K562 (cell line): ENCODE results near the gene PIGN. TPM values are rescaled to one million over a fixed set of nuclear protein-coding genes. Genes with fewer than 3 reads are reported as not detected.

Experiments
- ATAC-seq: fragments of 200-7000 bp; cut with Tn5 transposase; 3 replicates; pipeline ENCODE4 v1.9.1; 2020; ENCODE audit warnings: moderate library complexity
- BruUV-seq: library from RNA; stranded (reverse); fragments of 400-500 nt; replicated peaks from 2 replicates; lab custom pipeline; 2021; lab: Mats Ljungman, UMichigan
- CTCF ChIA-PET: fragments of 300-600 bp; formaldehyde crosslinking; extraction: SDS; loops from one replicate; lab custom pipeline; 2021; ENCODE audit warnings: low intra/inter-chr PET ratio; lab: Yijun Ruan, JAX
- POLR2A ChIA-PET: fragments of 300-600, 350-650 bp; sonication (Branson Sonifier 250); formaldehyde crosslinking; extraction: SDS; loops from one replicate; lab custom pipeline; 2021; ENCODE audit warnings: antibody characterized with exemption, inconsistent platforms; lab: Yijun Ruan, JAX
- DNase-seq, 4 experiments: peaks; one replicate each; pipeline versions ENCODE4 v3.0.0 to v3.0.0-alpha.2; 2011 to 2018; ENCODE audit warnings: low spot score in 3 of 4, mixed read lengths in 3 of 4; ENCODE audit errors: extremely low read depth in 1 of 4
- FAIRE-seq: peaks from 2 replicates; lab custom pipeline; 2011; peaks lifted over from hg19 to GRCh38; lab: Jason Lieb, UNC
- H2AFZ ChIP-seq: 2 replicates; pipeline ENCODE4 v1.6.0; 2011; ENCODE audit warnings: low read depth, low read length, control low read depth, inconsistent platforms
- H3K27ac ChIP-seq: fragments of 200-600 bp; 3 replicates; pipeline ENCODE4 v1.8.0; 2011; ENCODE audit warnings: low read depth, mild to moderate bottlenecking, control low read depth, inconsistent platforms, low read length, moderate library complexity, mixed read lengths; ENCODE audit errors: extremely low read depth
- H3K27me3 ChIP-seq, 2 experiments: fragments of 300-600 bp in 1 of 2; 2 replicates in 1 of 2; 3 replicates in 1 of 2; pipeline versions ENCODE4 v1.6.0 to v1.8.0; 2011; ENCODE audit warnings: inconsistent platforms in 2 of 2, low read length in 2 of 2, mild to moderate bottlenecking in 1 of 2, mixed read lengths in 1 of 2, moderate library complexity in 1 of 2; ENCODE audit not compliant: control insufficient read depth in 2 of 2, insufficient read depth in 2 of 2
- H3K36me3 ChIP-seq: fragments of 300-600 bp; 3 replicates; pipeline ENCODE4 v1.8.0; 2011; ENCODE audit warnings: mild to moderate bottlenecking, low read length, inconsistent platforms; ENCODE audit not compliant: control insufficient read depth, insufficient read depth
- H3K4me1 ChIP-seq, 2 experiments: fragments of 200-600 bp in 1 of 2; replicated peaks in 1 of 2; 2 replicates in 1 of 2; 3 replicates in 1 of 2; pipeline versions ENCODE4 v1.5.1 to v1.8.0; 2011; ENCODE audit warnings: inconsistent platforms in 2 of 2, low read length in 2 of 2, mild to moderate bottlenecking in 1 of 2, mixed read lengths in 1 of 2, moderate library complexity in 1 of 2; ENCODE audit not compliant: control insufficient read depth in 2 of 2, insufficient read depth in 2 of 2
- H3K4me2 ChIP-seq: 2 replicates; pipeline ENCODE4 v1.6.1; 2011; ENCODE audit warnings: low read length, control low read depth, inconsistent platforms, mixed read lengths; ENCODE audit not compliant: insufficient read depth
- H3K4me3 ChIP-seq: fragments of 200-600 bp; sonication (generic), shearing (Covaris generic); 2 replicates; pipeline ENCODE4 v1.5.1; 2016; ENCODE audit warnings: control low read depth, inconsistent platforms
- H3K79me2 ChIP-seq: fragments of 200-600 bp; 3 replicates; pipeline ENCODE4 v1.8.0; 2011; ENCODE audit warnings: low read length, inconsistent platforms; ENCODE audit not compliant: control insufficient read depth, insufficient read depth
- H3K9ac ChIP-seq, 2 experiments: 2 replicates each; pipeline versions ENCODE4 v1.6.0 to v1.6.1; 2011; ENCODE audit warnings: low read depth in 2 of 2, low read length in 2 of 2, control low read depth in 1 of 2, inconsistent platforms in 1 of 2, mild to moderate bottlenecking in 1 of 2, mixed read lengths in 1 of 2; ENCODE audit not compliant: insufficient read depth in 1 of 2
- H3K9me1 ChIP-seq: one replicate; pipeline ENCODE4 v1.6.0; 2011; ENCODE audit warnings: inconsistent platforms, mild to moderate bottlenecking, low read length, moderate library complexity; ENCODE audit not compliant: control insufficient read depth, insufficient read depth
- H3K9me3 ChIP-seq: replicated peaks from 2 replicates; pipeline ENCODE4 v1.5.1; 2011; ENCODE audit warnings: low read depth, low read length, inconsistent platforms; ENCODE audit not compliant: control insufficient read depth, insufficient read depth
- H4K20me1 ChIP-seq: replicated peaks from 2 replicates; pipeline ENCODE4 v1.6.1; 2011; ENCODE audit warnings: low read length, inconsistent platforms, mixed read lengths; ENCODE audit not compliant: control insufficient read depth, insufficient read depth
- EP300 ChIP-seq: IDR thresholded peaks from 2 replicates; pipeline ENCODE4 v1.6.1; 2012; ENCODE audit warnings: low read length, improper control_type of control experiment
- HSF4 ChIP-seq: fragments of 250-450 bp; sonication (Bioruptor Pico); IDR thresholded peaks from 2 replicates; pipeline ENCODE4 v2.1.2; 2022; ENCODE audit warnings: mild to moderate bottlenecking, moderate library complexity, borderline replicate concordance
- MCM7 ChIP-seq, 2 experiments: fragments of 450-650 bp; IDR thresholded peaks; 2 replicates each; pipeline ENCODE4 v1.6.1; 2016 to 2018
- POLR2AphosphoS5 ChIP-seq: IDR thresholded peaks from 2 replicates; pipeline ENCODE4 v1.6.1; 2011; ENCODE audit warnings: mild to moderate bottlenecking, low read depth, low read length, moderate library complexity; ENCODE audit not compliant: control insufficient read depth, insufficient read depth
- RFX7 ChIP-seq: fragments of 250-450 bp; sonication (Bioruptor Pico); IDR thresholded peaks from 2 replicates; pipeline ENCODE4 v1.5.1; 2021; ENCODE audit warnings: mild to moderate bottlenecking
- ZNF589 ChIP-seq: fragments of 200-800 bp; sonication (Bioruptor generic); IDR thresholded peaks from 2 replicates; pipeline ENCODE4 v1.6.1; 2016; ENCODE audit warnings: low read depth, missing genetic modification characterization, missing compliant biosample characterization
- ZNF644 ChIP-seq: fragments of 200-800 bp; sonication (Bioruptor generic); IDR thresholded peaks from 2 replicates; pipeline ENCODE4 v1.6.1; 2016; ENCODE audit warnings: low read depth, missing genetic modification characterization, missing compliant biosample characterization
- WGBS: fragments of 100-300 bp; shearing (Covaris generic); methylation state at CpG from one replicate; pipeline ENCODE4 v1.1.6; 2016; ENCODE audit warnings: low coverage, mixed read lengths; ENCODE audit not compliant: insufficient coverage; ENCODE audit errors: missing lambda C conversion rate; 5-methylcytosine and 5-hydroxymethylcytosine counted together
- in situ Hi-C: fragments of 300-500 bp; cut with MboI; formaldehyde crosslinking; loops from 4 replicates; pipeline ENCODE4 v1.15.0; 2018; ENCODE audit warnings: inconsistent platforms, mixed read lengths
- intact Hi-C: fragments of 100-400 bp; cut with micrococcal nuclease; formaldehyde crosslinking; loops from 2 replicates; pipeline ENCODE4 v1.14.2; 2022
- polyA plus RNA-seq, 8 experiments: library from polyadenylated mRNA; depleted of rRNA in 4 of 8; stranded (reverse) in 5 of 8; unstranded in 3 of 8; fragments of >200 nt; fragmentation: Nextera tagmentation in 2 of 8; fragmentation: Illumina TruSeq in 1 of 8; extraction: Ambion mirVana in 2 of 8; extraction: Trizol in 1 of 8; gene quantifications; 2 replicates each; pipeline versions ENCODE4 v1.2.1 to v1.2.3, GENCODE V29; 2011 to 2014; ENCODE audit warnings: inconsistent platforms in 1 of 8, missing spikeins in 1 of 8
- total RNA-seq, 7 experiments: library from RNA; depleted of rRNA in 6 of 7; stranded (reverse); fragments of >200 nt in 6 of 7; fragmentation: Illumina TruSeq in 2 of 7; extraction: Trizol in 2 of 7; gene quantifications; 2 replicates each; pipeline versions ENCODE4 v1.2.1 to v1.2.3, GENCODE V29; 2011 to 2021; ENCODE audit warnings: low replicate concordance in 1 of 7
- TF ChIP-seq, protein P1 (sequence below), 2 experiments: fragments of 450-650 bp in 1 of 2; sonication (generic) in 1 of 2; formaldehyde crosslinking in 1 of 2; IDR thresholded peaks; 2 replicates each; pipeline versions ENCODE4 v1.7.1 to v1.9.0; 2016 to 2022; ENCODE audit warnings: inconsistent platforms in 1 of 2, mild to moderate bottlenecking in 1 of 2, missing genetic modification reagents in 1 of 2

The PIGN gene
- total and polyA plus RNA-seq, 9 of the 15 experiments (the other 6 are each of a cell fraction or from before 2014, with no cell fraction given): 9.9 to 25.6 (median 17.3) TPM

DNA sequence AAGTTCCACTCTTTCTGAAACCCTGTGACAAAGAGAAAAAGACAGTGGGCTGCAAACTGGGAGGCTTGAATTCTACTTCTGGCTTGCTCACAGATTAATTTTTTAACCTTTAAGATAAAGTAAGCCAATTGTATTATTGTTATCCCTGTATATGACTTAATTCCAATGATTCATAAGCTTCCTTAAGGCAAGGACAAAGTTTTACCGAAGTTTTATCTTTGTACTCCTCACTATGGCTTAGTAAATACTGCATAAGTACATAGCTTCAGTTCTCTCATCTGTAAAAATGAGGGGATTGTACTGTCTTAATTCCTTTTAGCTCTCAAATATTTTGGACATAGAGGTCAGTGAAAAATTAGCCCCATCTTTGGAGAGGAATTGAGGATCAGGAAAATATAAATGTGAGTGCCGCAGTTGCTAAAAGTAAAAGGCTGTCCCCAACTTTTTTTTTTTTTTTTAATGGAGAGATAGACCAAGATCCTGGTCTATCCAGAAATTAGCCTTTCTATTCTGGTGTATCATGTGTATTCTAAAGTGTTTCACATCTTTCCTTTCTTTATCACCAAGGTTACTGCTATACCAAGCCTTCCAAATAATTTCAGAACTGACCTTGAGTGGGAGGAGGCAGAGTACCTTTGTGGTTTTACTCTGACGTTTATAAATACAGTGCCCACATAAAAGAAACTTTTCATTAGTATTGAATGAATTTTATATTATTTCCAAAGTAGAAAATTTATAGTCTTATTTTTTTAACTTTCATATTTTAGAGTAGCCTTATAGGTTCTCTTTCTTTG lies 13.5 kb upstream of the PIGN start:
- Histone ChIP-seq H3K4me2 (no peak overlapping the region), H3K27me3 (no peaks in the 10 kb centered on the region), H3K36me3 (no peaks in the 10 kb centered on the region; the same call in 2 of the 3 replicates), H3K27ac (no peak overlapping the region), H2AFZ (no peak overlapping the region), H3K9me1 (no peaks in the 10 kb centered on the region), H3K9ac (no peak overlapping the region), H3K4me1 (no peaks in the 10 kb centered on the region; a peak in 1 of 5 replicates), H3K9me3 (no peaks in the 10 kb centered on the region), H3K79me2 (peaks cover 69% of the 10 kb centered on the region), H3K4me3 (no peak overlapping the region), H4K20me1 (no peaks in the 10 kb centered on the region)
- 43% methylated on average over 3 of the region's 3 CpGs for WGBS
- ChIA-PET CTCF (no interaction called here), POLR2A (interaction anchor here (0.9 kb wide), 1 partner anchor 8 kb away, joined by 4 read pairs; no protein-coding TSS in a partner anchor)
- ATAC-seq (no peak), FAIRE-seq (no peak), DNase-seq (no peak)
- intact Hi-C loops: no loop called here
- no TSS peak for BruUV-seq
- in situ Hi-C loops: no loop called here
- TF ChIP-seq, protein P1, sequence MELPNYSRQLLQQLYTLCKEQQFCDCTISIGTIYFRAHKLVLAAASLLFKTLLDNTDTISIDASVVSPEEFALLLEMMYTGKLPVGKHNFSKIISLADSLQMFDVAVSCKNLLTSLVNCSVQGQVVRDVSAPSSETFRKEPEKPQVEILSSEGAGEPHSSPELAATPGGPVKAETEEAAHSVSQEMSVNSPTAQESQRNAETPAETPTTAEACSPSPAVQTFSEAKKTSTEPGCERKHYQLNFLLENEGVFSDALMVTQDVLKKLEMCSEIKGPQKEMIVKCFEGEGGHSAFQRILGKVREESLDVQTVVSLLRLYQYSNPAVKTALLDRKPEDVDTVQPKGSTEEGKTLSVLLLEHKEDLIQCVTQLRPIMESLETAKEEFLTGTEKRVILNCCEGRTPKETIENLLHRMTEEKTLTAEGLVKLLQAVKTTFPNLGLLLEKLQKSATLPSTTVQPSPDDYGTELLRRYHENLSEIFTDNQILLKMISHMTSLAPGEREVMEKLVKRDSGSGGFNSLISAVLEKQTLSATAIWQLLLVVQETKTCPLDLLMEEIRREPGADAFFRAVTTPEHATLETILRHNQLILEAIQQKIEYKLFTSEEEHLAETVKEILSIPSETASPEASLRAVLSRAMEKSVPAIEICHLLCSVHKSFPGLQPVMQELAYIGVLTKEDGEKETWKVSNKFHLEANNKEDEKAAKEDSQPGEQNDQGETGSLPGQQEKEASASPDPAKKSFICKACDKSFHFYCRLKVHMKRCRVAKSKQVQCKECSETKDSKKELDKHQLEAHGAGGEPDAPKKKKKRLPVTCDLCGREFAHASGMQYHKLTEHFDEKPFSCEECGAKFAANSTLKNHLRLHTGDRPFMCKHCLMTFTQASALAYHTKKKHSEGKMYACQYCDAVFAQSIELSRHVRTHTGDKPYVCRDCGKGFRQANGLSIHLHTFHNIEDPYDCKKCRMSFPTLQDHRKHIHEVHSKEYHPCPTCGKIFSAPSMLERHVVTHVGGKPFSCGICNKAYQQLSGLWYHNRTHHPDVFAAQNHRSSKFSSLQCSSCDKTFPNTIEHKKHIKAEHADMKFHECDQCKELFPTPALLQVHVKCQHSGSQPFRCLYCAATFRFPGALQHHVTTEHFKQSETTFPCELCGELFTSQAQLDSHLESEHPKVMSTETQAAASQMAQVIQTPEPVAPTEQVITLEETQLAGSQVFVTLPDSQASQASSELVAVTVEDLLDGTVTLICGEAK (IDR thresholded peaks at IDR 0.05): no peak
- TF ChIP-seq, protein P1 (CRISPR knock-in tag; IDR thresholded peaks at IDR 0.05): no peak
- TF ChIP-seq MCM7 (IDR thresholded peaks at IDR 0.05): no peak
- TF ChIP-seq HSF4 (CRISPR knock-in tag): no peak
- no peak for TF ChIP-seq ZNF589
- TF ChIP-seq EP300: no peak
- TF ChIP-seq POLR2AphosphoS5: no peak
- no peak for TF ChIP-seq RFX7 (CRISPR knock-in tag)
- TF ChIP-seq ZNF644 (tag): no peak
